RWPE2 (cell line): Measurements from ENCODE around the gene IFT22.

ENCODE experiments used
- ATAC-seq: fragments of 200-7000 bp; cut with Tn5 transposase; 3 replicates; pipeline ENCODE4 v1.9.1; 2021; ENCODE audit warnings: low read depth
- DNase-seq: peaks from one replicate; pipeline ENCODE4 v3.0.0-alpha.2; 2020; ENCODE audit warnings: low spot score
- H3K27ac ChIP-seq: fragments of 450-650 bp; 2 replicates; pipeline ENCODE4 v1.5.1; 2017; ENCODE audit warnings: mild to moderate bottlenecking; ENCODE audit not compliant: poor library complexity, severe bottlenecking
- H3K27me3 ChIP-seq: fragments of 250-450 bp; sonication (Bioruptor Pico); 2 replicates; pipeline ENCODE4 v1.5.1; 2021; ENCODE audit warnings: mild to moderate bottlenecking, moderate library complexity; ENCODE audit not compliant: insufficient read depth, poor library complexity, severe bottlenecking
- H3K36me3 ChIP-seq: fragments of 250-450 bp; sonication (Bioruptor Pico); 2 replicates; pipeline ENCODE4 v1.5.1; 2020; ENCODE audit warnings: low read depth, mild to moderate bottlenecking, moderate library complexity
- H3K4me1 ChIP-seq: fragments of 250-450 bp; sonication (Bioruptor Pico); 2 replicates; pipeline ENCODE4 v1.5.1; 2021; ENCODE audit warnings: mild to moderate bottlenecking, moderate library complexity; ENCODE audit not compliant: insufficient read depth, poor library complexity, severe bottlenecking
- H3K4me3 ChIP-seq: fragments of 250-450 bp; sonication (Bioruptor Pico); 2 replicates; pipeline ENCODE4 v1.5.1; 2021; ENCODE audit warnings: mild to moderate bottlenecking, moderate library complexity; ENCODE audit not compliant: severe bottlenecking
- H3K9me3 ChIP-seq: fragments of 250-450 bp; sonication (Bioruptor Pico); 2 replicates; pipeline ENCODE4 v1.5.1; 2021; ENCODE audit warnings: mild to moderate bottlenecking, moderate library complexity; ENCODE audit not compliant: severe bottlenecking
- CTCF ChIP-seq: fragments of 450-650 bp; IDR thresholded peaks from one replicate; pipeline ENCODE4 v1.5.1; 2017; ENCODE audit warnings: mild to moderate bottlenecking, moderate library complexity; ENCODE audit not compliant: poor library complexity, severe bottlenecking

The IFT22 gene

DNA sequence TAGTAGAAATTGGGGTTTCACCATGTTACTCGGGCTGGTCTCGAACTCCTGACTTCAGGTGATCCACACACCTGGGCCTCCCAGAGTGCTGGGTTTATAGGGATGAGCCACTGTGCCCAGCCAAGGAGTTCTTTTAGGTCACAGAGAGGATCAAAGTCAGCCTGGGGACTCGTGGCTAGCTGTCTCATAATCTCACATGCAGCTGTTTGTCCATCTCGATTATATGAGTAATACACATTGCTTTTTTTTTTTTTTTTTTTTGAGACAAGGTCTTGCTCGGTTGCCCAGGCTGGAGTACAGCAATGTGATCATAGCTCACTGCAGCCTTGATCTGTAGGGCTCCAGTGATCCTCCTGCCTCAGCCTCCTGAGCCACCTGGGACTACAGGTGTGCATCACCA lies 2.2 kb downstream of the IFT22 start:
- peaks cover 24% of the 10 kb centered on the region for H3K36me3 ChIP-seq
- no peak overlapping the region for H3K27ac ChIP-seq
- no peaks in the 10 kb centered on the region for H3K4me1 ChIP-seq
- no peaks in the 10 kb centered on the region for H3K9me3 ChIP-seq
- H3K27me3 ChIP-seq = no peaks in the 10 kb centered on the region
- no peak for TF ChIP-seq CTCF
- no peak overlapping the region for H3K4me3 ChIP-seq
- ATAC-seq (no peak), DNase-seq (no peak)

DNA sequence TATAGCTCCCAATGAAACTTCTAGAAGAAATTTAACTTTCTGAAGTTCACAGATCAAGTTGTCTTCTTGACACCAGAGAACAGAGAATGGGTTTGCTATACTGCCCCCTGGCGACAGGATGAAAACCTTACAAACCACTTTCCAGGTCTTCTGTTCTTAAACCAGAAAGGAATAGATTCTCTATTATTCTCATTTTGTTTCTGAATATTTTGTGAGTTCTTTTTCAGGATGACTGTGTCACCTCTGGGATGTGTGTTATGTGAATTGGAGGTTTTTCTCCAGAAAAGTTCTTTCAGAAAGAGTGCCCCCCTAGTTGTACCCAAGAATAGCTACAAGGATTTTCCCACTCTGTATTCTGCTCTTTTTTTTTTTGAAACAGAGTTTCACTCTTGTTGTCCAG lies 6.3 kb downstream of the IFT22 start:
- Histone ChIP-seq H3K36me3 (peaks cover 39% of the 10 kb centered on the region), H3K9me3 (peaks cover 3% of the 10 kb centered on the region), H3K27me3 (no peaks in the 10 kb centered on the region), H3K4me1 (no peaks in the 10 kb centered on the region), H3K27ac (no peak overlapping the region), H3K4me3 (no peak overlapping the region)
- TF ChIP-seq CTCF = peak; percentile 76
- DNase-seq (no peak), ATAC-seq (no peak)

- no peak for TF ChIP-seq CTCF
- DNase-seq = peak; percentile 85
- Histone ChIP-seq H3K27ac (peak overlapping the region; percentile 40), H3K4me3 (peak overlapping the region; percentile 52), H3K9me3 (peaks cover 3% of the 10 kb centered on the region), H3K4me1 (no peaks in the 10 kb centered on the region), H3K27me3 (no peaks in the 10 kb centered on the region), H3K36me3 (peaks cover 29% of the 10 kb centered on the region)
- peak; percentile 94 for ATAC-seq
Measured at GRCh38 chr7:101308245-101309085, 13.1 kb downstream of the IFT22 start.

DNA sequence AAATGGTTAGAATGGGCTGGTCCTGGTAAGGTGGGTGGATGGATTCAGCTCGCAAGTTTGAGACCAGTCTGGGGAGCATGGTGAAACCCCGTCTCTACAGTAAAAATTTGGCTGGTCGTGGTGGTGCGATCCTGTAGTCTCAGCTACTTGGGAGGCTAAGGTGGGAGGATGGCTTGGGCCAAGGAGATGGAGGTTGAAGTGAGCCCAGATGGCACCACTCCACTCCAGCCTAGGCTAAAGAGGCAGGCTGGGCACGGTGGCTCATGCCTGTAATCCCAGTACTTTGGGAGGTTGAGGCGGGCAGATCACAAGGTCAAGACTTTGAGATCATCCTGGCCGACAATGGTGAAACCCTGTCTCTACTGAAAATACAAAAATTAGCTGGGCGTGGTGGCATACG lies 15.3 kb downstream of the IFT22 start:
- TF ChIP-seq CTCF = no peak
- DNase-seq = no peak
- Histone ChIP-seq H3K4me3 (no peak overlapping the region), H3K36me3 (peaks cover 23% of the 10 kb centered on the region), H3K9me3 (peaks cover 8% of the 10 kb centered on the region), H3K27me3 (peaks cover 22% of the 10 kb centered on the region), H3K4me1 (no peaks in the 10 kb centered on the region), H3K27ac (no peak overlapping the region)
- ATAC-seq = no peak

GRCh38 chr7:101303102-101303701 lies 18.4 kb downstream of the IFT22 start:
- ATAC-seq (no peak), DNase-seq (no peak)
- TF ChIP-seq CTCF = no peak
- Histone ChIP-seq H3K9me3 (peaks cover 11% of the 10 kb centered on the region), H3K36me3 (no peaks in the 10 kb centered on the region), H3K27ac (no peak overlapping the region), H3K4me1 (no peaks in the 10 kb centered on the region), H3K27me3 (peaks cover 51% of the 10 kb centered on the region), H3K4me3 (no peak overlapping the region)
